AG04450 (cell line): Measurements from ENCODE around the gene OGA. TPM values are rescaled to one million over a fixed set of nuclear protein-coding genes. Genes with fewer than 3 reads are reported as not detected.

Experiments used
- CTCF ChIA-PET: fragments of 300-600, 350-600 bp; formaldehyde crosslinking; extraction: SDS; loops from one replicate; lab custom pipeline; 2022; ENCODE audit warnings: antibody characterized with exemption, inconsistent platforms; lab: Charles Lee
- POLR2A ChIA-PET: fragments of 350-600 bp; formaldehyde crosslinking; extraction: SDS; loops from one replicate; lab custom pipeline; 2021; ENCODE audit warnings: antibody characterized with exemption, inconsistent platforms; lab: Yijun Ruan, JAX
- DNase-seq: peaks from one replicate; pipeline ENCODE4 v3.0.0-alpha.2; 2011; ENCODE audit warnings: low read depth, low spot score
- H3K27ac ChIP-seq: one replicate; pipeline ENCODE4 v1.5.1; 2012; ENCODE audit warnings: low read depth, low read length, control low read depth
- H3K27me3 ChIP-seq: one replicate; pipeline ENCODE4 v1.6.0; 2012; ENCODE audit warnings: low read length; ENCODE audit not compliant: control insufficient read depth, insufficient read depth
- H3K4me3 ChIP-seq: 2 replicates; pipeline ENCODE4 v1.5.1; 2011; ENCODE audit warnings: mild to moderate bottlenecking, low read depth, low read length, control low read depth
- H3K9me3 ChIP-seq: 2 replicates; pipeline ENCODE4 v1.5.1; 2012; ENCODE audit warnings: low read length; ENCODE audit not compliant: control insufficient read depth, insufficient read depth
- CTCF ChIP-seq: IDR thresholded peaks from 2 replicates; pipeline ENCODE4 v1.5.1; 2011; ENCODE audit warnings: low read depth, low read length, control low read depth, inconsistent platforms
- polyA plus RNA-seq: library from polyadenylated mRNA; depleted of rRNA; stranded (reverse); fragments of >200 nt; gene quantifications from 2 replicates; pipeline ENCODE4 v1.2.3, GENCODE V29; 2011

Gene OGA
- polyA plus RNA-seq, 1 experiment = 82.6 TPM

GRCh38 chr10:101816376-101816775 lies 1.9 kb downstream of the OGA start:
- H3K27me3 ChIP-seq = no peaks in the 10 kb centered on the region
- POLR2A ChIA-PET = no interaction called here
- no peak overlapping the region for H3K27ac ChIP-seq
- DNase-seq = no peak
- peak overlapping the region; percentile 98 for H3K4me3 ChIP-seq
- TF ChIP-seq CTCF = no peak
- CTCF ChIA-PET = interaction anchor here (0.8 to 2.0 kb wide), 3 partner anchors 19 to 35 kb away, joined by 3 to 7 read pairs (median 6); no protein-coding TSS in a partner anchor
- no peaks in the 10 kb centered on the region; the same call in 1 of the 2 replicates for H3K9me3 ChIP-seq

- Histone ChIP-seq H3K27me3 (no peaks in the 10 kb centered on the region), H3K4me3 (peak overlapping the region; percentile 98), H3K9me3 (no peaks in the 10 kb centered on the region; the same call in 1 of the 2 replicates), H3K27ac (no peak overlapping the region)
- ChIA-PET POLR2A (no interaction called here), CTCF (interaction anchor here (1.0 to 2.0 kb wide), 3 partner anchors 26 to 195 kb away, joined by 3 to 6 read pairs (median 4); no protein-coding TSS in a partner anchor)
- no peak for TF ChIP-seq CTCF
- no peak for DNase-seq
Observed at GRCh38 chr10:101814466-101815071, 3.7 kb downstream of the OGA start.

GRCh38 chr10:101812606-101813005 lies 5.6 kb downstream of the OGA start:
- CTCF ChIA-PET = interaction anchor here (1.5 to 1.6 kb wide), 2 partner anchors 29 to 31 kb away, joined by 5 to 7 read pairs; no protein-coding TSS in a partner anchor
- H3K9me3 ChIP-seq = no peaks in the 10 kb centered on the region; the same call in 1 of the 2 replicates
- H3K27me3 ChIP-seq = no peaks in the 10 kb centered on the region
- POLR2A ChIA-PET = no interaction called here
- H3K4me3 ChIP-seq = no peak overlapping the region
- no peak for TF ChIP-seq CTCF
- DNase-seq = no peak
- H3K27ac ChIP-seq = no peak overlapping the region

- Histone ChIP-seq H3K27ac (no peak overlapping the region), H3K9me3 (no peaks in the 10 kb centered on the region), H3K27me3 (no peaks in the 10 kb centered on the region), H3K4me3 (no peak overlapping the region)
- CTCF ChIA-PET = interaction anchor here (0.8 kb wide), 2 partner anchors 23 to 83 kb away, joined by 3 read pairs; no protein-coding TSS in a partner anchor
- TF ChIP-seq CTCF = no peak
- POLR2A ChIA-PET = no interaction called here
- no peak for DNase-seq
Observed at GRCh38 chr10:101807158-101807557, 11.1 kb downstream of the OGA start.

- POLR2A ChIA-PET = no interaction called here
- no peak for DNase-seq
- Histone ChIP-seq H3K9me3 (no peaks in the 10 kb centered on the region), H3K27ac (no peak overlapping the region), H3K27me3 (no peaks in the 10 kb centered on the region), H3K4me3 (no peak overlapping the region)
- CTCF ChIA-PET = interaction anchor here (1.0 to 3.3 kb wide), 3 partner anchors 23 to 270 kb away, joined by 3 to 9 read pairs (median 4); no protein-coding TSS in a partner anchor
- TF ChIP-seq CTCF = no peak
Observed at GRCh38 chr10:101803511-101803910, 14.7 kb downstream of the OGA start.
